Skeletal muscle tissue (tissue), 4 donors: ENCODE measurements around the gene EXT2. TPM values are rescaled to one million over a fixed set of nuclear protein-coding genes. Genes with fewer than 3 reads are reported as not detected.

ENCODE experiments used
- H3K27ac ChIP-seq: one replicate; pipeline ENCODE4 v1.7.0; 2013; ENCODE audit warnings: mild to moderate bottlenecking, low read depth, low read length, inconsistent platforms
- H3K27me3 ChIP-seq, 3 donors: one replicate each; pipeline ENCODE4 v1.7.0; 2013; ENCODE audit warnings: low read length in 3 of 3; ENCODE audit not compliant: control insufficient read depth in 3 of 3, insufficient read depth in 3 of 3
- H3K36me3 ChIP-seq, 3 donors: one replicate each; pipeline ENCODE4 v1.7.0; 2013; ENCODE audit warnings: low read length in 3 of 3; ENCODE audit not compliant: control insufficient read depth in 3 of 3, insufficient read depth in 3 of 3
- H3K4me1 ChIP-seq, 3 donors: one replicate each; pipeline ENCODE4 v1.7.0; 2013; ENCODE audit warnings: low read length in 3 of 3, mild to moderate bottlenecking in 3 of 3; ENCODE audit not compliant: control insufficient read depth in 3 of 3, insufficient read depth in 3 of 3
- H3K4me3 ChIP-seq, 3 donors: one replicate each; pipeline ENCODE4 v1.7.0; 2013; ENCODE audit warnings: low read length in 3 of 3
- H3K9ac ChIP-seq, 3 donors: one replicate each; pipeline ENCODE4 v1.7.0; 2013; ENCODE audit warnings: low read length in 3 of 3, mild to moderate bottlenecking in 3 of 3, moderate library complexity in 2 of 3, low read depth in 1 of 3
- H3K9me3 ChIP-seq, 3 donors: one replicate each; pipeline ENCODE4 v1.7.0; 2013; ENCODE audit warnings: low read length in 3 of 3; ENCODE audit not compliant: control insufficient read depth in 3 of 3
- total RNA-seq: library from RNA; depleted of rRNA; stranded (reverse); fragments of >200 nt; gene quantifications from one replicate; pipeline ENCODE4 v1.2.3, GENCODE V29; 2014
- donor health status: Osteomylitis.

EXT2 gene
- total RNA-seq, 1 donor from 2014 or later: 106 TPM

GRCh38 chr11:44138980-44139379 lies 43.5 kb downstream of the EXT2 start:
- no peak overlapping the region for H3K9ac ChIP-seq
- no peak overlapping the region for H3K27ac ChIP-seq
- peaks cover 9 to 15% (median 12%) of the 10 kb centered on the region in 3 donors for H3K4me1 ChIP-seq

GRCh38 chr11:44139565-44140330 lies 44.3 kb downstream of the EXT2 start:
- Histone ChIP-seq H3K27ac (no peak overlapping the region), H3K36me3 (peaks cover 0 to 5% (median 3%) of the 10 kb centered on the region in 3 donors), H3K27me3 (no peaks in the 10 kb centered on the region), H3K4me1 (peaks cover 16 to 23% (median 20%) of the 10 kb centered on the region in 3 donors), H3K9me3 (no peaks in the 10 kb centered on the region), H3K9ac (peak overlapping the region in 2 of 3 donors; percentile 27 to 30), H3K4me3 (no peak overlapping the region)

More at GRCh38 chr11:44138980-44139379, 43.5 kb downstream of the EXT2 start:
- no peak overlapping the region for H3K4me3 ChIP-seq
- no peaks in the 10 kb centered on the region for H3K9me3 ChIP-seq
- H3K27me3 ChIP-seq: no peaks in the 10 kb centered on the region
- H3K36me3 ChIP-seq: peaks cover 0 to 5% (median 3%) of the 10 kb centered on the region in 3 donors

GRCh38 chr11:44140372-44140771 lies 44.9 kb downstream of the EXT2 start:
- no peak overlapping the region for H3K27ac ChIP-seq
- H3K36me3 ChIP-seq: peaks cover 0 to 5% (median 3%) of the 10 kb centered on the region in 3 donors
- H3K4me1 ChIP-seq: peaks cover 18 to 27% (median 24%) of the 10 kb centered on the region in 3 donors
- no peak overlapping the region for H3K4me3 ChIP-seq
- peak overlapping the region; percentile 1 to 30 (median 27) for H3K9ac ChIP-seq
- H3K9me3 ChIP-seq: no peaks in the 10 kb centered on the region
- no peaks in the 10 kb centered on the region for H3K27me3 ChIP-seq

- Histone ChIP-seq H3K27me3 (no peaks in the 10 kb centered on the region), H3K4me1 (peaks cover 18 to 27% (median 24%) of the 10 kb centered on the region in 3 donors), H3K36me3 (peaks cover 0 to 5% (median 3%) of the 10 kb centered on the region in 3 donors), H3K9ac (no peak overlapping the region), H3K9me3 (no peaks in the 10 kb centered on the region), H3K27ac (no peak overlapping the region), H3K4me3 (no peak overlapping the region)
Observed at GRCh38 chr11:44140805-44141204, 45.3 kb downstream of the EXT2 start.

- H3K4me1 ChIP-seq: peaks cover 24 to 39% (median 34%) of the 10 kb centered on the region in 3 donors
- no peaks in the 10 kb centered on the region for H3K9me3 ChIP-seq
- H3K4me3 ChIP-seq: peak overlapping the region in 1 of 3 donors; percentile 31
- peak overlapping the region; percentile 66 for H3K27ac ChIP-seq
- H3K27me3 ChIP-seq: no peaks in the 10 kb centered on the region
- peaks cover 0 to 9% (median 0%) of the 10 kb centered on the region in 3 donors for H3K36me3 ChIP-seq
- H3K9ac ChIP-seq: peak overlapping the region in 1 of 3 donors; percentile 16
Observed at GRCh38 chr11:44143987-44144909, 48.8 kb downstream of the EXT2 start.

- Histone ChIP-seq H3K27ac (peak overlapping the region; percentile 66), H3K36me3 (peaks cover 0 to 9% (median 0%) of the 10 kb centered on the region in 3 donors), H3K9me3 (no peaks in the 10 kb centered on the region), H3K9ac (no peak overlapping the region), H3K27me3 (no peaks in the 10 kb centered on the region), H3K4me3 (peak overlapping the region in 1 of 3 donors; percentile 31), H3K4me1 (peaks cover 19 to 33% (median 29%) of the 10 kb centered on the region in 3 donors)
Observed at GRCh38 chr11:44145011-44145775, 49.7 kb downstream of the EXT2 start.

GRCh38 chr11:44146931-44147330 lies 51.5 kb downstream of the EXT2 start:
- Histone ChIP-seq H3K9ac (no peak overlapping the region), H3K27me3 (no peaks in the 10 kb centered on the region), H3K36me3 (peaks cover 0 to 11% (median 0%) of the 10 kb centered on the region in 3 donors), H3K4me1 (peaks cover 18 to 31% (median 28%) of the 10 kb centered on the region in 3 donors), H3K27ac (no peak overlapping the region), H3K4me3 (no peak overlapping the region), H3K9me3 (no peaks in the 10 kb centered on the region)

GRCh38 chr11:44147751-44148150 lies 52.3 kb downstream of the EXT2 start:
- peaks cover 18 to 31% (median 28%) of the 10 kb centered on the region in 3 donors for H3K4me1 ChIP-seq
- no peak overlapping the region for H3K9ac ChIP-seq
- no peak overlapping the region for H3K4me3 ChIP-seq
- H3K36me3 ChIP-seq: peaks cover 0 to 11% (median 0%) of the 10 kb centered on the region in 3 donors
- H3K27ac ChIP-seq: no peak overlapping the region
- no peaks in the 10 kb centered on the region for H3K9me3 ChIP-seq
- H3K27me3 ChIP-seq: no peaks in the 10 kb centered on the region

- peaks cover 9 to 20% (median 17%) of the 10 kb centered on the region in 3 donors for H3K4me1 ChIP-seq
- no peak overlapping the region for H3K27ac ChIP-seq
- no peaks in the 10 kb centered on the region for H3K27me3 ChIP-seq
- no peaks in the 10 kb centered on the region for H3K9me3 ChIP-seq
- H3K36me3 ChIP-seq: peaks cover 0 to 9% (median 0%) of the 10 kb centered on the region in 3 donors
- H3K9ac ChIP-seq: no peak overlapping the region
- H3K4me3 ChIP-seq: no peak overlapping the region
Observed at GRCh38 chr11:44149651-44150050, 54.2 kb downstream of the EXT2 start.
